MCF 10A (cell line): ENCODE measurements around the gene DMXL1. TPM values are rescaled to one million over a fixed set of nuclear protein-coding genes. Genes with fewer than 3 reads are reported as not detected.
"Not testable (repeated sequence)": the region's sequence is repeated elsewhere in the genome, so short reads cannot be mapped to it uniquely, and the experiment has no call there.

ENCODE experiments used
- BruUV-seq: library from RNA; stranded (reverse); fragments of 400-500 nt; replicated peaks from 2 replicates; lab custom pipeline; 2021; lab: Mats Ljungman, UMichigan
- CTCF ChIA-PET: fragments of 300-600 bp; sonication (Branson Sonifier 250); formaldehyde crosslinking; extraction: SDS; loops from one replicate; lab custom pipeline; 2021; ENCODE audit warnings: antibody characterized with exemption, inconsistent platforms; lab: Yijun Ruan, JAX
- POLR2A ChIA-PET: fragments of 300-600, 350-650 bp; sonication (Branson Sonifier 250); formaldehyde crosslinking; extraction: SDS; loops from one replicate; lab custom pipeline; 2020; ENCODE audit warnings: antibody characterized with exemption, inconsistent platforms; lab: Yijun Ruan, JAX
- DNase-seq: peaks from one replicate; pipeline ENCODE4 v3.0.0-alpha.2; 2018; ENCODE audit not compliant: unreplicated experiment
- H3K27ac Mint-ChIP-seq: one replicate; pipeline ENCODE4 v1.8.0; 2022; ENCODE audit warnings: mild to moderate bottlenecking, low read depth, mixed read lengths; ENCODE audit not compliant: unreplicated experiment
- H3K27me3 Mint-ChIP-seq: one replicate; pipeline ENCODE4 v1.8.0; 2022; ENCODE audit warnings: mixed read lengths; ENCODE audit not compliant: insufficient read depth, unreplicated experiment
- H3K36me3 Mint-ChIP-seq: one replicate; pipeline ENCODE4 v1.8.0; 2022; ENCODE audit warnings: mild to moderate bottlenecking, moderate library complexity, mixed read lengths; ENCODE audit not compliant: insufficient read depth, unreplicated experiment
- H3K4me1 Mint-ChIP-seq: one replicate; pipeline ENCODE4 v1.8.0; 2022; ENCODE audit warnings: mixed read lengths; ENCODE audit not compliant: insufficient read depth, unreplicated experiment
- H3K4me3 Mint-ChIP-seq: one replicate; pipeline ENCODE4 v1.8.0; 2022; ENCODE audit warnings: mild to moderate bottlenecking, moderate library complexity, mixed read lengths; ENCODE audit not compliant: unreplicated experiment
- H3K9me3 Mint-ChIP-seq: one replicate; pipeline ENCODE4 v1.8.0; 2022; ENCODE audit warnings: mixed read lengths; ENCODE audit not compliant: unreplicated experiment
- intact Hi-C: fragments of 100-400 bp; cut with micrococcal nuclease; formaldehyde crosslinking; loops from 2 replicates; pipeline ENCODE4 v1.14.1; 2022
- total RNA-seq: library from RNA; stranded (reverse); gene quantifications from 2 replicates; pipeline ENCODE4 v1.2.3, GENCODE V29; 2022
- TF ChIP-seq, protein P1 (sequence below): fragments of 200-600 bp; IDR thresholded peaks from one replicate; pipeline ENCODE4 v1.8.0; 2022; ENCODE audit warnings: antibody characterized with exemption, mild to moderate bottlenecking; ENCODE audit not compliant: unreplicated experiment

The DMXL1 gene
- total RNA-seq, 1 experiment from 2014 or later, result 45.1 TPM

GRCh38 chr5:119117237-119117636 is 46.4 kb downstream of the DMXL1 start:
- H3K9me3 Mint-ChIP-seq, result no peaks in the 10 kb centered on the region
- TF ChIP-seq, protein P1, sequence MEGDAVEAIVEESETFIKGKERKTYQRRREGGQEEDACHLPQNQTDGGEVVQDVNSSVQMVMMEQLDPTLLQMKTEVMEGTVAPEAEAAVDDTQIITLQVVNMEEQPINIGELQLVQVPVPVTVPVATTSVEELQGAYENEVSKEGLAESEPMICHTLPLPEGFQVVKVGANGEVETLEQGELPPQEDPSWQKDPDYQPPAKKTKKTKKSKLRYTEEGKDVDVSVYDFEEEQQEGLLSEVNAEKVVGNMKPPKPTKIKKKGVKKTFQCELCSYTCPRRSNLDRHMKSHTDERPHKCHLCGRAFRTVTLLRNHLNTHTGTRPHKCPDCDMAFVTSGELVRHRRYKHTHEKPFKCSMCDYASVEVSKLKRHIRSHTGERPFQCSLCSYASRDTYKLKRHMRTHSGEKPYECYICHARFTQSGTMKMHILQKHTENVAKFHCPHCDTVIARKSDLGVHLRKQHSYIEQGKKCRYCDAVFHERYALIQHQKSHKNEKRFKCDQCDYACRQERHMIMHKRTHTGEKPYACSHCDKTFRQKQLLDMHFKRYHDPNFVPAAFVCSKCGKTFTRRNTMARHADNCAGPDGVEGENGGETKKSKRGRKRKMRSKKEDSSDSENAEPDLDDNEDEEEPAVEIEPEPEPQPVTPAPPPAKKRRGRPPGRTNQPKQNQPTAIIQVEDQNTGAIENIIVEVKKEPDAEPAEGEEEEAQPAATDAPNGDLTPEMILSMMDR, result no peak
- no peak overlapping the region for H3K27ac Mint-ChIP-seq
- POLR2A ChIA-PET, result interaction anchor here (1.1 to 1.3 kb wide), 2 partner anchors 8 to 37 kb away, joined by 3 read pairs; no protein-coding TSS in a partner anchor
- intact Hi-C loops, result no loop called here
- no peak overlapping the region for H3K4me3 Mint-ChIP-seq
- H3K36me3 Mint-ChIP-seq, result peaks cover 70% of the 10 kb centered on the region
- no peak for DNase-seq
- no TSS peak for BruUV-seq
- no peaks in the 10 kb centered on the region for H3K27me3 Mint-ChIP-seq
- CTCF ChIA-PET, result interaction anchor here (1.0 to 1.1 kb wide), 2 partner anchors 26 to 129 kb away, joined by 3 read pairs; no protein-coding TSS in a partner anchor
- no peaks in the 10 kb centered on the region for H3K4me1 Mint-ChIP-seq

- DNase-seq, result no peak
- no TSS peak for BruUV-seq
- CTCF ChIA-PET, result no interaction called here
- Mint-ChIP-seq H3K4me1 (no peaks in the 10 kb centered on the region), H3K27ac (no peak overlapping the region), H3K9me3 (no peaks in the 10 kb centered on the region), H3K36me3 (peaks cover 78% of the 10 kb centered on the region), H3K4me3 (no peak overlapping the region), H3K27me3 (no peaks in the 10 kb centered on the region)
- POLR2A ChIA-PET, result no interaction called here
- TF ChIP-seq, protein P1, result no peak
- intact Hi-C loops, result no loop called here
These were observed 47.1 kb downstream of the DMXL1 start for GRCh38 chr5:119118000-119118399.

GRCh38 chr5:119120893-119121292 is 50.0 kb downstream of the DMXL1 start:
- BruUV-seq, result no TSS peak
- H3K4me1 Mint-ChIP-seq, result no peaks in the 10 kb centered on the region
- TF ChIP-seq, protein P1, result no peak
- H3K27me3 Mint-ChIP-seq, result no peaks in the 10 kb centered on the region
- no peaks in the 10 kb centered on the region for H3K9me3 Mint-ChIP-seq
- no peak overlapping the region for H3K27ac Mint-ChIP-seq
- peaks cover 90% of the 10 kb centered on the region for H3K36me3 Mint-ChIP-seq
- intact Hi-C loops, result no loop called here
- POLR2A ChIA-PET, result no interaction called here
- CTCF ChIA-PET, result interaction anchor here (0.5 kb wide), 1 partner anchor 17 kb away, joined by 3 read pairs; no protein-coding TSS in a partner anchor
- H3K4me3 Mint-ChIP-seq, result no peak overlapping the region
- no peak for DNase-seq

DNA sequence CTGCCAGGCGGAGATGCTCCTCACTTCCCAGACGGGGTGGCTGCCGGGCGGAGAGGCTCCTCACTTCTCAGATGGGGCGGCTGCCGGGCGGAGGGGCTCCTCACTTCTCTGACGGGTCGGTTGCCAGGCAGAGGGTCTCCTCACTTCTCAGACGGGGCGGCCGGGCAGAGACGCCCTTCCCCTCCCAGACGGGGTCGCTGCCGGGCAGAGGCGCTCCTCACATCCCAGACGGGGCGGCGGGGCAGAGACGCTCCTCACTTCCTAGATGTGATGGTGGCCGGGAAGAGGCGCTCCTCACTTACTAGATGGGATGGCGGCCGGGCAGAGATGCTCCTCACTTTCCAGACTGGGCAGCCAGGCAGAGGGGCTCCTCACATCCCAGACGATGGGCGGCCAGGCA is 51.6 kb downstream of the DMXL1 start:
- intact Hi-C loops, H3K9me3 Mint-ChIP-seq, H3K4me3 Mint-ChIP-seq, CTCF ChIA-PET, H3K4me1 Mint-ChIP-seq, BruUV-seq, DNase-seq, H3K27me3 Mint-ChIP-seq, POLR2A ChIA-PET, H3K27ac Mint-ChIP-seq: not testable (repeated sequence)
- peaks cover 76% of the 10 kb centered on the region for H3K36me3 Mint-ChIP-seq
